ENCODE data around the gene SLC22A14. TPM values are rescaled to one million over a fixed set of nuclear protein-coding genes. Genes with fewer than 3 reads are reported as not detected.
"Not testable (repeated sequence)": the region's sequence is repeated elsewhere in the genome, so short reads cannot be mapped to it uniquely, and the experiment has no call there.

SLC22A14 gene
- total RNA-seq, 1 donor from 2014 or later, result not detected

DNA sequence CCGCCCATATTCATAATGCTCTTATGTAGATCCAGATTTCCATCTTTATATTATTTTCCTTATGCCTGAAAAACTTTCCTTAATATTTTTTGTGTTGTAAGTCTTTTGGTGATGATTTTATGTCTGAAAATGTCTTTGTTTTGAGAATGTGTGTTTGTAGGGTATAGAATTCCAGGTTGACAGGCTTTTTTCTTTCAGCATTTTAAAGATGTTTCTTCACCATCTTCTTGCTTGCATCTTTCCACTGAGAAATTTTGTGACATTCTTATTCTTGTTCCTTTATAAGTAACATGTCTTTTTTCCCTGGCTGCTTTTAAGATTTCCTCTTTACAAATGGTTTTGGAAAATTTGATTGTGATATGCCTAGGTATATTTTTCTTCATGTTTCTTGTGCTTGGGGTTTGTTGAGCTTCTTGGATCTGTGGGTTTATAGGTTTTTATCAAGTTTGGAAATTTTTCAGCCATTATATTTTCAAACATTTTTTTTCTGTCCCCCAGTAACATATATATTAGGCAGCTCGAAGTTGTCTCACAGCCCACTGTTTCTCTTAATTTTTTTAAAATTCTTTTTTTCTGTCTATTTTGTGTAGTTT, 43.6 kb upstream of the SLC22A14 start:
- no peak overlapping the region for H2AFZ ChIP-seq (replicated peaks)
- no peak overlapping the region for H3K4me2 ChIP-seq
- Mint-ChIP-seq H3K4me3 (no peak overlapping the region), H3K27me3 (ENCODE audit: insufficient read depth, low read depth) (no peaks in the 10 kb centered on the region), H3K4me1 (no peaks in the 10 kb centered on the region), H3K9me3 (peaks cover 11% of the 10 kb centered on the region), H3K36me3 (peaks cover 45% of the 10 kb centered on the region), H3K27ac (no peak overlapping the region)
- H3K4me1 ChIP-seq, result no peaks in the 10 kb centered on the region
- peaks cover 20% of the 10 kb centered on the region for H3K36me3 ChIP-seq
- no peaks in the 10 kb centered on the region for H3F3A ChIP-seq (ENCODE audit: low read depth)
- no peak for TF ChIP-seq EZH2phosphoT487 (IDR thresholded peaks at IDR 0.05)
- TF ChIP-seq, protein P1, sequence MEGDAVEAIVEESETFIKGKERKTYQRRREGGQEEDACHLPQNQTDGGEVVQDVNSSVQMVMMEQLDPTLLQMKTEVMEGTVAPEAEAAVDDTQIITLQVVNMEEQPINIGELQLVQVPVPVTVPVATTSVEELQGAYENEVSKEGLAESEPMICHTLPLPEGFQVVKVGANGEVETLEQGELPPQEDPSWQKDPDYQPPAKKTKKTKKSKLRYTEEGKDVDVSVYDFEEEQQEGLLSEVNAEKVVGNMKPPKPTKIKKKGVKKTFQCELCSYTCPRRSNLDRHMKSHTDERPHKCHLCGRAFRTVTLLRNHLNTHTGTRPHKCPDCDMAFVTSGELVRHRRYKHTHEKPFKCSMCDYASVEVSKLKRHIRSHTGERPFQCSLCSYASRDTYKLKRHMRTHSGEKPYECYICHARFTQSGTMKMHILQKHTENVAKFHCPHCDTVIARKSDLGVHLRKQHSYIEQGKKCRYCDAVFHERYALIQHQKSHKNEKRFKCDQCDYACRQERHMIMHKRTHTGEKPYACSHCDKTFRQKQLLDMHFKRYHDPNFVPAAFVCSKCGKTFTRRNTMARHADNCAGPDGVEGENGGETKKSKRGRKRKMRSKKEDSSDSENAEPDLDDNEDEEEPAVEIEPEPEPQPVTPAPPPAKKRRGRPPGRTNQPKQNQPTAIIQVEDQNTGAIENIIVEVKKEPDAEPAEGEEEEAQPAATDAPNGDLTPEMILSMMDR (IDR thresholded peaks at IDR 0.05), result no peak
- TF ChIP-seq EZH2 (IDR thresholded peaks at IDR 0.05), result no peak
- no peaks in the 10 kb centered on the region for H3K9me3 ChIP-seq (ENCODE audit: low read depth)
- H3K4me3 ChIP-seq, result no peak overlapping the region
- no peaks in the 10 kb centered on the region for H3K27me3 ChIP-seq
- no peaks in the 10 kb centered on the region for H4K20me1 ChIP-seq (ENCODE audit: low read depth)
- no peak overlapping the region for H3K9ac ChIP-seq
- no peak for DNase-seq (ENCODE audit: low spot score)
- no peak overlapping the region for H3K27ac ChIP-seq
- H3K79me2 ChIP-seq (ENCODE audit: low read depth), result no peaks in the 10 kb centered on the region

GRCh38 chr3:38242812-38243211, 39.3 kb upstream of the SLC22A14 start:
- peaks cover 31% of the 10 kb centered on the region for H3K36me3 Mint-ChIP-seq
- peaks cover 11% of the 10 kb centered on the region for H3K9me3 Mint-ChIP-seq
- not testable (repeated sequence) for H3K4me1 ChIP-seq

GRCh38 chr3:38245930-38246329, 36.2 kb upstream of the SLC22A14 start:
- Mint-ChIP-seq H3K27me3 (ENCODE audit: insufficient read depth, low read depth) (no peaks in the 10 kb centered on the region), H3K9me3 (no peaks in the 10 kb centered on the region), H3K36me3 (peaks cover 9% of the 10 kb centered on the region), H3K4me1 (peaks cover 20% of the 10 kb centered on the region), H3K4me3 (no peak overlapping the region), H3K27ac (no peak overlapping the region)
- Histone ChIP-seq H3K9ac (no peak overlapping the region), H3K79me2 (ENCODE audit: low read depth) (no peaks in the 10 kb centered on the region), H3K4me3 (no peak overlapping the region), H2AFZ (replicated peaks) (no peak overlapping the region), H3K27me3 (no peaks in the 10 kb centered on the region), H4K20me1 (ENCODE audit: low read depth) (no peaks in the 10 kb centered on the region), H3K36me3 (peaks cover 9% of the 10 kb centered on the region), H3K4me2 (no peak overlapping the region), H3K4me1 (no peaks in the 10 kb centered on the region), H3K27ac (peak overlapping the region; percentile 36), H3F3A (ENCODE audit: low read depth) (no peaks in the 10 kb centered on the region), H3K9me3 (ENCODE audit: low read depth) (no peaks in the 10 kb centered on the region)
- TF ChIP-seq, protein P1 (IDR thresholded peaks at IDR 0.05), result no peak
- TF ChIP-seq EZH2 (IDR thresholded peaks at IDR 0.05) (no peak), EZH2phosphoT487 (IDR thresholded peaks at IDR 0.05) (no peak)
- no peak for DNase-seq (ENCODE audit: low spot score)

More at GRCh38 chr3:38242812-38243211, 39.3 kb upstream of the SLC22A14 start:
- not testable (repeated sequence) for H3K9me3 ChIP-seq (ENCODE audit: low read depth); H3K27me3 Mint-ChIP-seq (ENCODE audit: insufficient read depth, low read depth); H3F3A ChIP-seq (ENCODE audit: low read depth); DNase-seq (ENCODE audit: low spot score); H3K36me3 ChIP-seq; H3K4me3 ChIP-seq; H3K4me2 ChIP-seq; H3K4me3 Mint-ChIP-seq; H3K9ac ChIP-seq; H3K27ac Mint-ChIP-seq; H2AFZ ChIP-seq (replicated peaks); H3K79me2 ChIP-seq (ENCODE audit: low read depth); H3K27ac ChIP-seq; H3K27me3 ChIP-seq; H4K20me1 ChIP-seq (ENCODE audit: low read depth)
- peaks cover 19% of the 10 kb centered on the region for H3K4me1 Mint-ChIP-seq

DNA sequence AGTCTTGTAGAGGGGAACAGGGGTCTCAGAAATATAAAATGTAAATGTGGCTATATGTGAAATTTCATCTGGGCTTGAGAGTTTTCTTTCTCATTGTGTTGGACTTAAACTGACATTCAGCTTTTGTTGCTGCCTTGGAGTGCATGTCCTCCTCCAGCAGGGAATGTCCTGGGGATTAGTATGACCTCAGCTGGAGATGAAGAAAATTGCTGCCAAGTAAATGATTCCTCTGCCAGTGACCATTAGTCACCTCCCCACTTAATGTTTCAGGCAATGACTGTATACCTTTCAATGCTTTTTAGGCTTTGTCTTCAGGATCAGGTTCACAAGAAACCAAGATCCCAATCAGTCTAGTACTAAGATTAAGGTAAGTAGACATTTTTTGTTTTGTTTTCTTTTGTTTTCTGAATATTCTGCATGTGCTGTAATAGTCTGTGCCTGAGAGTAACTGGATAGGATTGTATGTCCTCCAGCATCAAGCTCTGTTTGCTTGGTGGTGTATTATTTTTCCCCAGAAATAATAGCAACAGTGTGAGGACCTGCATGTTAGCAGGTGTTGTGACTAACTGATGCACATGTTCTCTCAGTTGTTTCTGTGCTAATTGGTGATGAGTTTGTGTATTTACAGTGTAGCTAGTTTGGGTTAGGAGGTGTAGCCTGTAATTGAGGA, 34.6 kb upstream of the SLC22A14 start:
- Histone ChIP-seq H3K27me3 (no peaks in the 10 kb centered on the region), H3K4me3 (no peak overlapping the region), H3K79me2 (ENCODE audit: low read depth) (no peaks in the 10 kb centered on the region), H3K4me1 (no peaks in the 10 kb centered on the region), H4K20me1 (ENCODE audit: low read depth) (no peaks in the 10 kb centered on the region), H3K36me3 (peaks cover 9% of the 10 kb centered on the region), H3K9me3 (ENCODE audit: low read depth) (no peaks in the 10 kb centered on the region), H3K9ac (no peak overlapping the region), H3K4me2 (no peak overlapping the region), H3K27ac (no peak overlapping the region), H2AFZ (replicated peaks) (no peak overlapping the region), H3F3A (ENCODE audit: low read depth) (no peaks in the 10 kb centered on the region)
- peaks cover 18% of the 10 kb centered on the region for H3K36me3 Mint-ChIP-seq
- H3K27me3 Mint-ChIP-seq (ENCODE audit: insufficient read depth, low read depth), result no peaks in the 10 kb centered on the region
- no peak for TF ChIP-seq EZH2 (IDR thresholded peaks at IDR 0.05)
- TF ChIP-seq EZH2phosphoT487 (IDR thresholded peaks at IDR 0.05), result no peak
- TF ChIP-seq, protein P1 (IDR thresholded peaks at IDR 0.05), result no peak
- peaks cover 23% of the 10 kb centered on the region for H3K4me1 Mint-ChIP-seq
- H3K9me3 Mint-ChIP-seq, result no peaks in the 10 kb centered on the region
- DNase-seq (ENCODE audit: low spot score), result no peak
- no peak overlapping the region for H3K27ac Mint-ChIP-seq
- H3K4me3 Mint-ChIP-seq, result no peak overlapping the region
